ENCODE measurements around the gene EIF1B. TPM values are rescaled to one million over a fixed set of nuclear protein-coding genes. Genes with fewer than 3 reads are reported as not detected.

EIF1B gene
- total RNA-seq, 2 donors from 2014 or later: 67.4 to 83.8 TPM

- no peak for DNase-seq
- H3K36me3 Mint-ChIP-seq (ENCODE audit: low read depth): no peaks in the 10 kb centered on the region
- peaks cover 8% of the 10 kb centered on the region for H3K9me3 ChIP-seq (ENCODE audit: control insufficient read depth, low read length)
- no peak overlapping the region for H3K4me3 ChIP-seq (ENCODE audit: low read length)
- TF ChIP-seq, protein P1, sequence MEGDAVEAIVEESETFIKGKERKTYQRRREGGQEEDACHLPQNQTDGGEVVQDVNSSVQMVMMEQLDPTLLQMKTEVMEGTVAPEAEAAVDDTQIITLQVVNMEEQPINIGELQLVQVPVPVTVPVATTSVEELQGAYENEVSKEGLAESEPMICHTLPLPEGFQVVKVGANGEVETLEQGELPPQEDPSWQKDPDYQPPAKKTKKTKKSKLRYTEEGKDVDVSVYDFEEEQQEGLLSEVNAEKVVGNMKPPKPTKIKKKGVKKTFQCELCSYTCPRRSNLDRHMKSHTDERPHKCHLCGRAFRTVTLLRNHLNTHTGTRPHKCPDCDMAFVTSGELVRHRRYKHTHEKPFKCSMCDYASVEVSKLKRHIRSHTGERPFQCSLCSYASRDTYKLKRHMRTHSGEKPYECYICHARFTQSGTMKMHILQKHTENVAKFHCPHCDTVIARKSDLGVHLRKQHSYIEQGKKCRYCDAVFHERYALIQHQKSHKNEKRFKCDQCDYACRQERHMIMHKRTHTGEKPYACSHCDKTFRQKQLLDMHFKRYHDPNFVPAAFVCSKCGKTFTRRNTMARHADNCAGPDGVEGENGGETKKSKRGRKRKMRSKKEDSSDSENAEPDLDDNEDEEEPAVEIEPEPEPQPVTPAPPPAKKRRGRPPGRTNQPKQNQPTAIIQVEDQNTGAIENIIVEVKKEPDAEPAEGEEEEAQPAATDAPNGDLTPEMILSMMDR (conservative IDR thresholded peaks at IDR 0.05): no peak
- H3K27ac ChIP-seq (ENCODE audit: low read depth, low read length): no peak overlapping the region
- H3K27me3 ChIP-seq (ENCODE audit: control insufficient read depth, insufficient read depth, low read length, poor library complexity, severe bottlenecking): no peaks in the 10 kb centered on the region
- no peak overlapping the region for H3K27ac Mint-ChIP-seq
- H3K9me3 Mint-ChIP-seq: peaks cover 18% of the 10 kb centered on the region
- H3K27me3 Mint-ChIP-seq (ENCODE audit: insufficient read depth): peaks cover 15% of the 10 kb centered on the region
- no peaks in the 10 kb centered on the region for H3K4me1 Mint-ChIP-seq
- 96 to 100% methylated on average over 1 to 2 of the region's 2 CpGs for WGBS, 2 experiments (ENCODE audit: insufficient coverage in 1 of 2, insufficient read length in 1 of 2)
- H3K9ac ChIP-seq (ENCODE audit: extremely low read depth, low read length, poor library complexity, severe bottlenecking): no peak overlapping the region
- H3K4me3 Mint-ChIP-seq: no peak overlapping the region
- H3K4me1 ChIP-seq (ENCODE audit: control insufficient read depth, insufficient read depth, low read length): no peaks in the 10 kb centered on the region
- H3K36me3 ChIP-seq (ENCODE audit: control insufficient read depth, insufficient read depth, low read length): no peaks in the 10 kb centered on the region
Measured at GRCh38 chr3:40355410-40355809, 45.9 kb downstream of the EIF1B start.

- 83 to 100% methylated on average over 1 of the region's 1 CpG for WGBS, 2 experiments (ENCODE audit: insufficient coverage in 1 of 2, insufficient read length in 1 of 2)
- H3K9me3 ChIP-seq (ENCODE audit: control insufficient read depth, low read length): no peaks in the 10 kb centered on the region
- H3K36me3 ChIP-seq (ENCODE audit: control insufficient read depth, insufficient read depth, low read length): no peaks in the 10 kb centered on the region
- no peaks in the 10 kb centered on the region for H3K27me3 ChIP-seq (ENCODE audit: control insufficient read depth, insufficient read depth, low read length, poor library complexity, severe bottlenecking)
- Mint-ChIP-seq H3K4me1 (no peaks in the 10 kb centered on the region), H3K9me3 (no peaks in the 10 kb centered on the region), H3K27me3 (ENCODE audit: insufficient read depth) (peaks cover 13% of the 10 kb centered on the region), H3K27ac (no peak overlapping the region), H3K4me3 (no peak overlapping the region), H3K36me3 (ENCODE audit: low read depth) (no peaks in the 10 kb centered on the region)
- no peaks in the 10 kb centered on the region for H3K4me1 ChIP-seq (ENCODE audit: control insufficient read depth, insufficient read depth, low read length)
- H3K4me3 ChIP-seq (ENCODE audit: low read length): no peak overlapping the region
- H3K27ac ChIP-seq (ENCODE audit: low read depth, low read length): no peak overlapping the region
- H3K9ac ChIP-seq (ENCODE audit: extremely low read depth, low read length, poor library complexity, severe bottlenecking): no peak overlapping the region
- DNase-seq: no peak
- TF ChIP-seq, protein P1 (conservative IDR thresholded peaks at IDR 0.05): no peak
Measured at GRCh38 chr3:40358454-40358853, 48.9 kb downstream of the EIF1B start.

Other genes starting within 250 kb of the EIF1B start
- under 1 TPM; 0.22 to 0.37 TPM for gene ENTPD3, start 77.5 kb downstream of the EIF1B start, total RNA-seq
- 1,000 to 10,000 TPM; 1,691 to 2,241 TPM for gene RPL14, start 147.6 kb downstream of the EIF1B start, total RNA-seq
- gene ZNF619, start 167.4 kb downstream of the EIF1B start, total RNA-seq: 10 to 100 TPM in 1 of 2 donors, 1 to 10 TPM in 1; 6.9 to 13.7 TPM
- 10 to 100 TPM; 17.0 to 19.3 TPM for gene ZNF620, start 196.3 kb downstream of the EIF1B start, total RNA-seq
- 10 to 100 TPM; 21.3 to 32.1 TPM for gene ZNF621, start 215.3 kb downstream of the EIF1B start, total RNA-seq